Spleen (tissue), 7 donors: ENCODE data around the gene MEOX2.

Source experiments
- POLR2A ChIP-seq, 3 donors: fragments of 450-650 bp; IDR thresholded peaks; one replicate each; pipeline ENCODE4 v1.5.1; 2017; ENCODE audit warnings: antibody characterized with exemption in 3 of 3, mild to moderate bottlenecking in 1 of 3
- POLR2AphosphoS5 ChIP-seq, 3 donors: sonication (generic); formaldehyde crosslinking; IDR thresholded peaks; one replicate each; pipeline ENCODE4 v1.5.1; 2017; ENCODE audit warnings: antibody characterized with exemption in 3 of 3
- TF ChIP-seq, protein P1 (sequence below), 11 experiments: fragments of 200-600 bp in 7 of 11; fragments of 450-650 bp in 4 of 11; sonication (generic) in 4 of 11; IDR thresholded peaks in 8 of 11; conservative IDR thresholded peaks in 3 of 11; 1 replicate in 7 of 11; 2 replicates in 4 of 11; pipeline versions ENCODE4 v1.4.0 to v1.8.0; 2016 to 2021; ENCODE audit warnings: antibody characterized with exemption in 11 of 11, inconsistent platforms in 4 of 11, mild to moderate bottlenecking in 1 of 11
- donor health status: DM: no; HTN: no; CAD: no; lungs with moderate emphysema.
- donor health status: DM: no; HTN: no; CAD: no.
- donor health status: DM: no; HTN: no; CAD: no.

GRCh38 chr7:15648461-15648961 is 38.0 kb downstream of the MEOX2 start:
- TF ChIP-seq, protein P1, sequence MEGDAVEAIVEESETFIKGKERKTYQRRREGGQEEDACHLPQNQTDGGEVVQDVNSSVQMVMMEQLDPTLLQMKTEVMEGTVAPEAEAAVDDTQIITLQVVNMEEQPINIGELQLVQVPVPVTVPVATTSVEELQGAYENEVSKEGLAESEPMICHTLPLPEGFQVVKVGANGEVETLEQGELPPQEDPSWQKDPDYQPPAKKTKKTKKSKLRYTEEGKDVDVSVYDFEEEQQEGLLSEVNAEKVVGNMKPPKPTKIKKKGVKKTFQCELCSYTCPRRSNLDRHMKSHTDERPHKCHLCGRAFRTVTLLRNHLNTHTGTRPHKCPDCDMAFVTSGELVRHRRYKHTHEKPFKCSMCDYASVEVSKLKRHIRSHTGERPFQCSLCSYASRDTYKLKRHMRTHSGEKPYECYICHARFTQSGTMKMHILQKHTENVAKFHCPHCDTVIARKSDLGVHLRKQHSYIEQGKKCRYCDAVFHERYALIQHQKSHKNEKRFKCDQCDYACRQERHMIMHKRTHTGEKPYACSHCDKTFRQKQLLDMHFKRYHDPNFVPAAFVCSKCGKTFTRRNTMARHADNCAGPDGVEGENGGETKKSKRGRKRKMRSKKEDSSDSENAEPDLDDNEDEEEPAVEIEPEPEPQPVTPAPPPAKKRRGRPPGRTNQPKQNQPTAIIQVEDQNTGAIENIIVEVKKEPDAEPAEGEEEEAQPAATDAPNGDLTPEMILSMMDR (IDR thresholded peaks at IDR 0.05 in 8 of 11, conservative IDR thresholded peaks at IDR 0.05 in 3 of 11) = no peak
- TF ChIP-seq POLR2A (IDR thresholded peaks at IDR 0.05) (no peak), POLR2AphosphoS5 (IDR thresholded peaks at IDR 0.05) (no peak)
